NB4 (cell line): ENCODE measurements around the gene HMCN2.
A peak's percentile ranks its signal among the peaks of the same experiment; 100 is the strongest.

ENCODE experiments used
- DNase-seq: peaks from one replicate; pipeline ENCODE4 v3.0.0; 2010; ENCODE audit warnings: low read depth
- H3K4me3 ChIP-seq: one replicate; pipeline ENCODE4 v1.5.1; 2011; ENCODE audit warnings: mild to moderate bottlenecking, low read depth, low read length, moderate library complexity
- CTCF ChIP-seq: IDR thresholded peaks from one replicate; pipeline ENCODE4 v1.5.1; 2012; ENCODE audit warnings: low read depth, low read length
- MAX ChIP-seq: IDR thresholded peaks from 2 replicates; pipeline ENCODE4 v1.6.1; 2011; ENCODE audit warnings: low read depth, low read length
- MYC ChIP-seq: IDR thresholded peaks from 2 replicates; pipeline ENCODE4 v1.6.1; 2011; ENCODE audit warnings: low read depth, low read length
- POLR2A ChIP-seq: IDR thresholded peaks from 2 replicates; pipeline ENCODE4 v1.6.1; 2011; ENCODE audit warnings: mild to moderate bottlenecking; ENCODE audit not compliant: insufficient read length; ENCODE audit errors: extremely low read depth

Gene HMCN2

GRCh38 chr9:130331061-130331460 is 65.5 kb downstream of the HMCN2 start:
- TF ChIP-seq CTCF: no peak
- TF ChIP-seq POLR2A: no peak
- no peak for TF ChIP-seq MAX
- TF ChIP-seq MYC: no peak
- no peak overlapping the region for H3K4me3 ChIP-seq
- DNase-seq: no peak

- no peak overlapping the region for H3K4me3 ChIP-seq
- TF ChIP-seq POLR2A: no peak
- no peak for DNase-seq
Observed at GRCh38 chr9:130331573-130331972, 66.0 kb downstream of the HMCN2 start.

- TF ChIP-seq MYC (no peak), CTCF (no peak), MAX (no peak), POLR2A (no peak)
- no peak overlapping the region for H3K4me3 ChIP-seq
- DNase-seq: no peak
Observed at GRCh38 chr9:130332384-130332926, 66.9 kb downstream of the HMCN2 start.

GRCh38 chr9:130333041-130333711 is 67.6 kb downstream of the HMCN2 start:
- TF ChIP-seq MAX (peak; percentile 28; the same call in 1 of the 2 replicates), POLR2A (no peak)
- no peak overlapping the region for H3K4me3 ChIP-seq
- peak; percentile 29 for DNase-seq

- DNase-seq: no peak
- no peak for TF ChIP-seq CTCF
- TF ChIP-seq MYC: no peak
- no peak for TF ChIP-seq POLR2A
- TF ChIP-seq MAX: no peak
Observed at GRCh38 chr9:130333712-130334062, 68.1 kb downstream of the HMCN2 start.

GRCh38 chr9:130334915-130335314 is 69.4 kb downstream of the HMCN2 start:
- TF ChIP-seq MAX (no peak), CTCF (no peak), MYC (no peak), POLR2A (no peak)
- DNase-seq: no peak
- no peak overlapping the region for H3K4me3 ChIP-seq

More at GRCh38 chr9:130333712-130334062, 68.1 kb downstream of the HMCN2 start:
- no peak overlapping the region for H3K4me3 ChIP-seq

- no peak for DNase-seq
- TF ChIP-seq CTCF: no peak
- no peak for TF ChIP-seq MYC
- TF ChIP-seq MAX: no peak
- no peak for TF ChIP-seq POLR2A
- no peak overlapping the region for H3K4me3 ChIP-seq
Observed at GRCh38 chr9:130336027-130336610, 70.6 kb downstream of the HMCN2 start.
